GM23248 (cell line): ENCODE measurements around the gene FIBIN. TPM values are rescaled to one million over a fixed set of nuclear protein-coding genes. Genes with fewer than 3 reads are reported as not detected.

Experiments used
- DNase-seq: peaks from one replicate; pipeline ENCODE4 v3.0.0-alpha.2; 2015
- H2AFZ ChIP-seq: fragments of 200-600 bp; sonication (generic); 2 replicates; pipeline ENCODE4 v1.6.1; 2016; ENCODE audit warnings: antibody characterized with exemption
- H3F3A ChIP-seq: fragments of 200-600 bp; sonication (generic); 2 replicates; pipeline ENCODE4 v1.6.1; 2016; ENCODE audit warnings: mild to moderate bottlenecking, antibody characterized with exemption, mixed run types; ENCODE audit not compliant: insufficient read depth
- H3K27ac ChIP-seq: fragments of 200-600 bp; sonication (generic); 2 replicates; pipeline ENCODE4 v1.5.1; 2016; ENCODE audit warnings: mild to moderate bottlenecking
- H3K27me3 ChIP-seq: fragments of 200-600 bp; sonication (generic); replicated peaks from 2 replicates; pipeline ENCODE4 v1.6.1; 2016; ENCODE audit warnings: mild to moderate bottlenecking; ENCODE audit not compliant: insufficient read depth
- H3K36me3 ChIP-seq: fragments of 200-600 bp; sonication (generic); 2 replicates; pipeline ENCODE4 v1.6.1; 2016; ENCODE audit warnings: low read depth, mild to moderate bottlenecking
- H3K4me1 ChIP-seq: fragments of 200-600 bp; sonication (generic); 2 replicates; pipeline ENCODE4 v1.6.1; 2016; ENCODE audit warnings: mild to moderate bottlenecking; ENCODE audit not compliant: insufficient read depth
- H3K4me2 ChIP-seq: fragments of 200-600 bp; sonication (generic); one replicate; pipeline ENCODE4 v1.6.1; 2016; ENCODE audit warnings: mild to moderate bottlenecking; ENCODE audit not compliant: unreplicated experiment
- H3K4me3 ChIP-seq: fragments of 200-600 bp; sonication (generic); 2 replicates; pipeline ENCODE4 v1.5.1; 2016; ENCODE audit warnings: mild to moderate bottlenecking
- H3K79me2 ChIP-seq: fragments of 200-600 bp; sonication (generic); 2 replicates; pipeline ENCODE4 v1.6.1; 2016; ENCODE audit warnings: mild to moderate bottlenecking; ENCODE audit not compliant: insufficient read depth
- H3K9ac ChIP-seq: fragments of 200-600 bp; sonication (generic); 2 replicates; pipeline ENCODE4 v1.6.1; 2016; ENCODE audit warnings: mild to moderate bottlenecking
- H3K9me2 ChIP-seq: fragments of 200-600 bp; sonication (generic); 2 replicates; pipeline ENCODE4 v1.6.1; 2016; ENCODE audit warnings: mixed run types, mild to moderate bottlenecking, moderate library complexity; ENCODE audit not compliant: insufficient read depth
- H3K9me3 ChIP-seq: fragments of 200-600 bp; sonication (generic); one replicate; pipeline ENCODE4 v1.6.1; 2017; ENCODE audit warnings: low read depth
- H4K20me1 ChIP-seq: fragments of 200-600 bp; sonication (generic); 2 replicates; pipeline ENCODE4 v1.6.0; 2016; ENCODE audit not compliant: insufficient read depth
- EZH2 ChIP-seq: fragments of 200-600 bp; sonication (generic); IDR thresholded peaks from 2 replicates; pipeline ENCODE4 v1.6.1; 2018; ENCODE audit warnings: antibody characterized with exemption, mild to moderate bottlenecking; ENCODE audit not compliant: insufficient read depth, poor library complexity, severe bottlenecking
- EZH2phosphoT487 ChIP-seq: fragments of 200-600 bp; sonication (generic); IDR thresholded peaks from 2 replicates; pipeline ENCODE4 v1.6.1; 2018; ENCODE audit warnings: antibody characterized with exemption, moderate library complexity, mild to moderate bottlenecking, low read depth; ENCODE audit not compliant: insufficient read depth
- WGBS, 2 experiments: methylation state at CpG; one replicate each; pipeline ENCODE4 v1.1.6; 2015 to 2017; ENCODE audit warnings: low lambda C conversion rate in 2 of 2, low coverage in 1 of 2; ENCODE audit errors: missing lambda C conversion rate in 2 of 2; 5-methylcytosine and 5-hydroxymethylcytosine counted together
- in situ Hi-C: fragments of 300-500 bp; cut with MboI; formaldehyde crosslinking; loops from 2 replicates; pipeline ENCODE4 v1.15.0; 2020
- polyA plus RNA-seq: library from polyadenylated mRNA; unstranded; fragments of >200 nt; fragmentation: Nextera tagmentation; extraction: Ambion mirVana; gene quantifications from 2 replicates; pipeline ENCODE4 v1.2.1, GENCODE V29; 2016
- total RNA-seq: library from RNA; depleted of rRNA; stranded (reverse); fragments of >200 nt; shearing (Covaris generic); gene quantifications from 2 replicates; pipeline ENCODE4 v1.2.3, GENCODE V29; 2014

FIBIN gene
- total and polyA plus RNA-seq, 2 experiments from 2014 or later: 45.3 to 45.8 TPM

- TF ChIP-seq EZH2 (no peak), EZH2phosphoT487 (no peak)
- in situ Hi-C loops: no loop called here
- 70 to 78% methylated on average over 6 of the region's 6 CpGs for whole genome bisulfite sequencing, 2 experiments
- DNase-seq: no peak
- no peaks in the 10 kb centered on the region for H3K9me3 ChIP-seq
- no peaks in the 10 kb centered on the region for H3K9me2 ChIP-seq
- no peaks in the 10 kb centered on the region for H3K79me2 ChIP-seq
- no peaks in the 10 kb centered on the region for H4K20me1 ChIP-seq
- no peak overlapping the region for H3K4me2 ChIP-seq
- H3K4me1 ChIP-seq: peaks cover 38% of the 10 kb centered on the region
- H3K36me3 ChIP-seq: no peaks in the 10 kb centered on the region
- H3K9ac ChIP-seq: no peak overlapping the region
- H3K27ac ChIP-seq: no peak overlapping the region
- H3K4me3 ChIP-seq: no peak overlapping the region
- H3F3A ChIP-seq: peaks cover 30% of the 10 kb centered on the region
- H3K27me3 ChIP-seq: no peaks in the 10 kb centered on the region
- no peak overlapping the region for H2AFZ ChIP-seq
Measured at GRCh38 chr11:26951809-26952515, 42.0 kb upstream of the FIBIN start.

DNA sequence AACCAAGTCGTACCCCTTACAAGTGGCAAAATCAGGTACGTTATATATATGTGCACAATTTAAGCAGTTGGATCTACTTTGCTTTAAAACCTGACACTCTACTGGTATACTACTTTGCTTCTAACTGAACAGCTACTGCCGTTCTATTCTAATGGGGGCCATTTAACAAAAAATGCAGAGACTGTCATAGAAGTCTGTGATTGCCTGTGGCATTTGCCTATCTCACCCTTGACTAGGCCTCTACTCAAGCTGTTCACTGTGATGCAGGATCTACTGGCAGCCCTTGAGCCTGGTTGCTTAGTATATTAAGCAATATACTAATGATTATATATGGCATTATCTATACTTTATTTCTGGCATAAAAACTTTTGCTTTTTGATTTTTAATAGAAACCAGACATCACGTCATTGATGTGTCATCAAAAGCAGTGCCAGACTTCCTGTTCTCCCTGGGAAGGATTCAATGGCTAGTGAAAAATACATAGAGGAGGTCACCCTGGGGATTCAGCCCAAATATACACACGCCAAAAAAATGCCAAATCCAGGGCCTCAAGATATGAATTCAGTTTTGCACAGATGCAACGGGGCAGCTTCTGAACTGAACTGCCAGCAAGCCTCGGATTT lies 40.0 kb upstream of the FIBIN start:
- Histone ChIP-seq H3K9me3 (no peaks in the 10 kb centered on the region), H3K36me3 (no peaks in the 10 kb centered on the region), H3K27ac (peak overlapping the region; percentile 32; the same call in 1 of the 2 replicates), H2AFZ (no peak overlapping the region), H4K20me1 (no peaks in the 10 kb centered on the region), H3K4me3 (no peak overlapping the region), H3K79me2 (no peaks in the 10 kb centered on the region), H3K9me2 (no peaks in the 10 kb centered on the region), H3K4me2 (peak overlapping the region; percentile 11), H3K27me3 (no peaks in the 10 kb centered on the region), H3K9ac (no peak overlapping the region), H3F3A (peaks cover 15% of the 10 kb centered on the region), H3K4me1 (peaks cover 24% of the 10 kb centered on the region)
- peak; percentile 74 for DNase-seq
- no peak for TF ChIP-seq EZH2phosphoT487
- no peak for TF ChIP-seq EZH2
- in situ Hi-C loops: no loop called here
- 43 to 52% methylated on average over 7 of the region's 7 CpGs for WGBS, 2 experiments

GRCh38 chr11:26958005-26958701 lies 35.8 kb upstream of the FIBIN start:
- 78 to 88% methylated on average over 2 of the region's 2 CpGs for WGBS, 2 experiments
- H3K4me3 ChIP-seq: no peak overlapping the region
- no peak for TF ChIP-seq EZH2
- TF ChIP-seq EZH2phosphoT487: no peak
- no peaks in the 10 kb centered on the region for H3K27me3 ChIP-seq
- H2AFZ ChIP-seq: no peak overlapping the region
- H3F3A ChIP-seq: peaks cover 10% of the 10 kb centered on the region; the same call in 1 of the 2 replicates
- in situ Hi-C loops: no loop called here
- H3K9me2 ChIP-seq: no peaks in the 10 kb centered on the region
- no peak overlapping the region for H3K27ac ChIP-seq
- no peak overlapping the region for H3K9ac ChIP-seq
- no peak overlapping the region for H3K4me2 ChIP-seq
- H3K36me3 ChIP-seq: no peaks in the 10 kb centered on the region
- no peak for DNase-seq
- H3K79me2 ChIP-seq: no peaks in the 10 kb centered on the region
- no peaks in the 10 kb centered on the region for H3K9me3 ChIP-seq
- no peaks in the 10 kb centered on the region for H4K20me1 ChIP-seq
- peaks cover 13% of the 10 kb centered on the region for H3K4me1 ChIP-seq

- Histone ChIP-seq H3F3A (peaks cover 13% of the 10 kb centered on the region; the same call in 1 of the 2 replicates), H3K36me3 (no peaks in the 10 kb centered on the region), H3K9me2 (no peaks in the 10 kb centered on the region), H2AFZ (no peak overlapping the region), H3K27ac (no peak overlapping the region), H3K79me2 (no peaks in the 10 kb centered on the region), H3K4me1 (peaks cover 14% of the 10 kb centered on the region), H4K20me1 (no peaks in the 10 kb centered on the region), H3K27me3 (no peaks in the 10 kb centered on the region), H3K4me2 (no peak overlapping the region), H3K4me3 (no peak overlapping the region), H3K9me3 (no peaks in the 10 kb centered on the region), H3K9ac (no peak overlapping the region)
- no peak for DNase-seq
- 95 to 97% methylated on average over 1 of the region's 1 CpG for WGBS, 2 experiments
- in situ Hi-C loops: no loop called here
- TF ChIP-seq EZH2 (no peak), EZH2phosphoT487 (no peak)
Measured at GRCh38 chr11:26958702-26959049, 35.2 kb upstream of the FIBIN start.
